Activated CD8-positive, alpha-beta memory T cell treated with anti-CD3 and anti-CD28 coated beads, Interleukin-2, amount 10 ng/mL, durations not matched to agents 7 days and 5 days (primary cell): ENCODE results near the gene MMP17. TPM values are rescaled to one million over a fixed set of nuclear protein-coding genes. Genes with fewer than 3 reads are reported as not detected.

Experiments
- ATAC-seq: fragments of 150-1000 bp; cut with Tn5 transposase; one replicate; pipeline ENCODE4 v1.10.0; 2021; ENCODE audit warnings: moderate library complexity
- CTCF ChIA-PET: fragments of 350-600 bp; sonication (Branson Sonifier 250); formaldehyde crosslinking; loops from one replicate; lab custom pipeline; 2021; ENCODE audit warnings: antibody characterized with exemption; lab: Charles Lee
- DNase-seq: peaks from one replicate; pipeline ENCODE4 v3.0.0-alpha.2; 2020
- H3K27ac Mint-ChIP-seq: one replicate; pipeline ENCODE4 v1.8.0; 2021; ENCODE audit warnings: mild to moderate bottlenecking, mixed read lengths
- H3K27me3 Mint-ChIP-seq: one replicate; pipeline ENCODE4 v1.8.0; 2021; ENCODE audit warnings: mixed read lengths
- H3K36me3 Mint-ChIP-seq: one replicate; pipeline ENCODE4 v1.8.0; 2021; ENCODE audit warnings: mild to moderate bottlenecking, mixed read lengths
- H3K4me1 Mint-ChIP-seq: one replicate; pipeline ENCODE4 v1.8.0; 2021; ENCODE audit warnings: mixed read lengths
- H3K4me3 Mint-ChIP-seq: one replicate; pipeline ENCODE4 v1.8.0; 2021; ENCODE audit warnings: mild to moderate bottlenecking, moderate library complexity, mixed read lengths
- H3K9me3 Mint-ChIP-seq: one replicate; pipeline ENCODE4 v1.8.0; 2022; ENCODE audit warnings: low read depth, mixed read lengths
- total RNA-seq, 2 experiments: library from RNA; stranded (reverse); gene quantifications; one replicate each; pipeline ENCODE4 v1.2.3, GENCODE V29; 2021

Gene MMP17
- total RNA-seq, 2 experiments from 2014 or later: not detected

DNA sequence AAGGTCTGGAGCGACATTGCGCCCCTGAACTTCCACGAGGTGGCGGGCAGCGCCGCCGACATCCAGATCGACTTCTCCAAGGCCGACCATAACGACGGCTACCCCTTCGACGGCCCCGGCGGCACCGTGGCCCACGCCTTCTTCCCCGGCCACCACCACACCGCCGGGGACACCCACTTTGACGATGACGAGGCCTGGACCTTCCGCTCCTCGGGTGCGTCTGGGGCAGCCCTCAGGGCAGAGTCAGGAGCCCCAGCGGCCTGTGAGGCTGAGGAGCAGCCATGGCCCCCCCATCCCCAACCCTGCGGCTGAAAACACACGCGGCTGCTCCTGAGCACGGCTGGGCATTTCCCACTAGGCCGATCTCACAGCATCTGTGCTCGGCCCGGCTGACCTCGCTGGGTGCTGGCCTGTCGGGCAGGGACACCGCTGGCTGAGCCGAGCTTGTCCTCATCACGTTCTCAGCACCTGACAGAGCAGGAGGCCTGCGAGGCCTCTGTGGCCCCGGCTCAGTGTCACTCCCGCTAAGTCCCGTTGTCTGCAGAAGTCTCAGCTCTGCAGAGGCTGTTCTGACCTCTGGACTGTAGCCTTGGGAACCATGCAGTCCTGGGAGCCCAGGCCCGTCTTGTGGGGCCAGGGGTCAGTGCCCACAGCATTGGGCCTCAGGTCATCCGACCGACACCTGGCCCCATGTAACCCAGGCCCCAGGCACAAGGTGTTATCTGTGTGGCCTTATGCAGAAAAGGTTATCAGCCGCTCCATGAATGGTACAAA lies 12.6 kb downstream of the MMP17 start:
- no peaks in the 10 kb centered on the region for H3K36me3 Mint-ChIP-seq
- ATAC-seq (no peak), DNase-seq (no peak)
- H3K9me3 Mint-ChIP-seq: no peaks in the 10 kb centered on the region
- CTCF ChIA-PET: no interaction called here
- no peak overlapping the region for H3K4me3 Mint-ChIP-seq
- no peaks in the 10 kb centered on the region for H3K27me3 Mint-ChIP-seq
- H3K27ac Mint-ChIP-seq: no peak overlapping the region
- H3K4me1 Mint-ChIP-seq: no peaks in the 10 kb centered on the region

DNA sequence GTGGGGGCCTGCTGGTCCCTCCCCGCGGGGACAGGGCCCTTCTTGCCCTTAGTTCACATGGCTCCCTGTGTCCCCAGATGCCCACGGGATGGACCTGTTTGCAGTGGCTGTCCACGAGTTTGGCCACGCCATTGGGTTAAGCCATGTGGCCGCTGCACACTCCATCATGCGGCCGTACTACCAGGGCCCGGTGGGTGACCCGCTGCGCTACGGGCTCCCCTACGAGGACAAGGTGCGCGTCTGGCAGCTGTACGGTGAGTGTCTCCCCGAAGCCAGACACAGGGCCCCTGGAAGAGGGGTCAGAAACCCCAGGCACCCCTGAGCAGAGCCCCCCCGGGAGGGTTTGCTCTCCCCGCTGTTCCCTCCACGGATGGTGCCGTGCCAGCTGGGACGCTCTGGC lies 13.4 kb downstream of the MMP17 start:
- no peak for ATAC-seq
- Mint-ChIP-seq H3K27me3 (no peaks in the 10 kb centered on the region), H3K27ac (no peak overlapping the region), H3K9me3 (no peaks in the 10 kb centered on the region), H3K4me1 (no peaks in the 10 kb centered on the region), H3K4me3 (no peak overlapping the region), H3K36me3 (no peaks in the 10 kb centered on the region)
- CTCF ChIA-PET: no interaction called here
- DNase-seq: no peak

GRCh38 chr12:131842169-131842568 lies 14.0 kb downstream of the MMP17 start:
- DNase-seq (no peak), ATAC-seq (no peak)
- peaks cover 2% of the 10 kb centered on the region for H3K4me1 Mint-ChIP-seq
- no peaks in the 10 kb centered on the region for H3K27me3 Mint-ChIP-seq
- CTCF ChIA-PET: interaction anchor here (0.7 kb wide), 1 partner anchor 138 kb away, joined by 3 read pairs; no protein-coding TSS in a partner anchor
- H3K36me3 Mint-ChIP-seq: no peaks in the 10 kb centered on the region
- no peak overlapping the region for H3K4me3 Mint-ChIP-seq
- no peak overlapping the region for H3K27ac Mint-ChIP-seq
- no peaks in the 10 kb centered on the region for H3K9me3 Mint-ChIP-seq

DNA sequence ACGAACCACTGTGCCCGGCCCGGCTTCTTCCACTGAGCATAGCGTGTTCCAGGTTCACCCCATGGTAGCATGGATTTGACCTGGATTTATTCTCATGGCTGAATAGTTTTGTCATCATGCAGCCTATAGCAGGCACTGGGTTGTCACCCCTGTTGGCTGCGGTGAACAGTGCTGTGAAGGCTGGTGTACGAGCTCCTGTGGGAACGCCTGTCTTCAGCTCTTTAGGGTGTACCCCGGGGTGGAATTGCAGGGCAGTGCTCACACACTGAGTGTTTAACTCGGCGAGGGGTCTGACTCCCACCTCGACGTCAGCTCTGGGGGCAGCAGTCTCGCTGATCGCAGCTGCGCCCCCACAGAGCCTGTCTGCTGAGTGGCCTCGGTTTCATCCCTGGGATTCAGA lies 15.3 kb downstream of the MMP17 start:
- Mint-ChIP-seq H3K4me1 (peaks cover 2% of the 10 kb centered on the region), H3K4me3 (no peak overlapping the region), H3K36me3 (no peaks in the 10 kb centered on the region), H3K27me3 (no peaks in the 10 kb centered on the region), H3K27ac (no peak overlapping the region), H3K9me3 (no peaks in the 10 kb centered on the region)
- CTCF ChIA-PET: no interaction called here
- ATAC-seq (no peak), DNase-seq (no peak)

DNA sequence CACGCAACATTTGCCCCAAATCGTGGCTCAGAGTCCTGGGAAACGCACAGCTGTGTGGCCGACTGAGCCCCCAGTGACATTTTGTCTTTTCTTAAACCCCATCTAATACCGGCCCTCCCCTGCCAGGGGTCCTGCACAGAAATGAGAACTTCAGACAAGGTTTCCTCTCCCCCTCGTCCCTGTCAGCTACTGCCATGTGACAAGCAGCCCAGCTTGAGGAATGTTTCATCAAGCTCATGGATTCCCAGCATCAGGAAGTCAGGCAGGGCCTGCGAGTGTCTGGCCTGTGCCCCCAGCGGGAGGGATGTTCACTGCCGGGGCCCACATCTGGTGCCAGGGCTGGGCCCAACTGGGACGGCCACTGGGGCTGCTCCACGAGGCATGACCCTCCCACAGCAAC lies 15.9 kb downstream of the MMP17 start:
- DNase-seq (no peak), ATAC-seq (no peak)
- Mint-ChIP-seq H3K9me3 (no peaks in the 10 kb centered on the region), H3K4me3 (no peak overlapping the region), H3K4me1 (peaks cover 2% of the 10 kb centered on the region), H3K27ac (no peak overlapping the region), H3K36me3 (no peaks in the 10 kb centered on the region), H3K27me3 (no peaks in the 10 kb centered on the region)
- CTCF ChIA-PET: no interaction called here

- H3K4me1 Mint-ChIP-seq: peaks cover 2% of the 10 kb centered on the region
- H3K36me3 Mint-ChIP-seq: no peaks in the 10 kb centered on the region
- H3K4me3 Mint-ChIP-seq: no peak overlapping the region
- CTCF ChIA-PET: no interaction called here
- no peaks in the 10 kb centered on the region for H3K27me3 Mint-ChIP-seq
- DNase-seq (no peak), ATAC-seq (no peak)
- no peaks in the 10 kb centered on the region for H3K9me3 Mint-ChIP-seq
- no peak overlapping the region for H3K27ac Mint-ChIP-seq
These were observed 16.5 kb downstream of the MMP17 start for GRCh38 chr12:131844656-131845055.

GRCh38 chr12:131845121-131845520 lies 16.9 kb downstream of the MMP17 start:
- Mint-ChIP-seq H3K4me1 (peaks cover 2% of the 10 kb centered on the region), H3K27me3 (no peaks in the 10 kb centered on the region), H3K27ac (no peak overlapping the region), H3K4me3 (no peak overlapping the region), H3K9me3 (no peaks in the 10 kb centered on the region), H3K36me3 (no peaks in the 10 kb centered on the region)
- ATAC-seq (no peak), DNase-seq (no peak)
- CTCF ChIA-PET: no interaction called here

DNA sequence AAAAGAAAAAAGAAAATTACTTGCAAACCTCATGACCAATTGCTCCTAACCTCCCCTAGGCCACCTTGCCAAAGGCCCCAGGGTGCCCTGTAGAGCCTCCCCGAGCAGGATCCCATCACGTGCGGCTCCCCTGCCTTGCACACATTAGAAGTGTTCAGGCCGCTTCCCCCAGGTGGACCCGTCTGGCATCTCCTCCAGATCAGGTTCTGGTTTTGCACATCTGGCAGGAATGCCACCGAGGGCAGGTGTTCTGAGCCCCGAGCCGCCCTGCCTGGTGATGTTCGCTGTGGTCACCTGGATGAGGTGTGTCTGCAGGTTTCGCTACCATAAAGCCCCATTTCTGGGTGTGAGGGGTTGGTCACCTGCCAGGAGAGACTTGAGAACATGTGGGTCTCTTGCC lies 19.3 kb downstream of the MMP17 start:
- H3K4me3 Mint-ChIP-seq: no peak overlapping the region

DNA sequence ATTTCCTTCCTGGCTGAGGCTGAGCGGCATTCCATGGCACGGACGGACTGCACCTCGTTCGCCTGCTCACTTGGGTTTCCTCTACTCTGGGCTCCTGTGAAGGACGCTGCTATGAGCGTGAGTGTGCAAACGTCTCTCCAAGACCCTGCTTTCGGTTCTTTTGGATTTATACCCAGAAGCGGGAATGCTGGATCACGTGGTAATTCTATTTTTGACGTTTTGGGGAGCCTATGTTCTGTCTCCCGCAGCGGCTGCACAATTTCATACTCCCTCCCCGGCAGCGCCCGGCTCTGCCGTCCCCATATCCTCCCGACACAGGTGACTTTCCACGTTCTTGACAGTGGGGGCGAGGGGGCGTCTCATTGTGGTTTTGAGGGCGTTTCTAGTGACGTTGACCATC lies 20.6 kb downstream of the MMP17 start:
- CTCF ChIA-PET: no interaction called here

More for the DNA sequence above, 19.3 kb downstream of the MMP17 start:
- CTCF ChIA-PET: interaction anchor here (0.7 kb wide), 1 partner anchor 242 kb away, joined by 4 read pairs; no protein-coding TSS in a partner anchor
- Mint-ChIP-seq H3K36me3 (no peaks in the 10 kb centered on the region), H3K27me3 (no peaks in the 10 kb centered on the region), H3K4me1 (peaks cover 2% of the 10 kb centered on the region), H3K9me3 (no peaks in the 10 kb centered on the region), H3K27ac (no peak overlapping the region)
- DNase-seq (no peak), ATAC-seq (no peak)

GRCh38 chr12:131849700-131850553 lies 21.7 kb downstream of the MMP17 start:
- CTCF ChIA-PET: no interaction called here
- no peak for ATAC-seq
- Mint-ChIP-seq H3K36me3 (no peaks in the 10 kb centered on the region), H3K27ac (no peak overlapping the region), H3K4me3 (no peak overlapping the region), H3K9me3 (no peaks in the 10 kb centered on the region), H3K27me3 (no peaks in the 10 kb centered on the region), H3K4me1 (peaks cover 5% of the 10 kb centered on the region)
- no peak for DNase-seq

More for the DNA sequence above, 20.6 kb downstream of the MMP17 start:
- Mint-ChIP-seq H3K27ac (no peak overlapping the region), H3K36me3 (no peaks in the 10 kb centered on the region), H3K9me3 (no peaks in the 10 kb centered on the region), H3K27me3 (no peaks in the 10 kb centered on the region), H3K4me3 (no peak overlapping the region), H3K4me1 (peaks cover 5% of the 10 kb centered on the region)
- DNase-seq (no peak), ATAC-seq (no peak)

- CTCF ChIA-PET: no interaction called here
- Mint-ChIP-seq H3K4me1 (peaks cover 5% of the 10 kb centered on the region), H3K4me3 (no peak overlapping the region), H3K9me3 (no peaks in the 10 kb centered on the region), H3K36me3 (no peaks in the 10 kb centered on the region), H3K27me3 (no peaks in the 10 kb centered on the region), H3K27ac (no peak overlapping the region)
- ATAC-seq (peak; percentile 38), DNase-seq (no peak)
These were observed 22.8 kb downstream of the MMP17 start for GRCh38 chr12:131850856-131851559.

DNA sequence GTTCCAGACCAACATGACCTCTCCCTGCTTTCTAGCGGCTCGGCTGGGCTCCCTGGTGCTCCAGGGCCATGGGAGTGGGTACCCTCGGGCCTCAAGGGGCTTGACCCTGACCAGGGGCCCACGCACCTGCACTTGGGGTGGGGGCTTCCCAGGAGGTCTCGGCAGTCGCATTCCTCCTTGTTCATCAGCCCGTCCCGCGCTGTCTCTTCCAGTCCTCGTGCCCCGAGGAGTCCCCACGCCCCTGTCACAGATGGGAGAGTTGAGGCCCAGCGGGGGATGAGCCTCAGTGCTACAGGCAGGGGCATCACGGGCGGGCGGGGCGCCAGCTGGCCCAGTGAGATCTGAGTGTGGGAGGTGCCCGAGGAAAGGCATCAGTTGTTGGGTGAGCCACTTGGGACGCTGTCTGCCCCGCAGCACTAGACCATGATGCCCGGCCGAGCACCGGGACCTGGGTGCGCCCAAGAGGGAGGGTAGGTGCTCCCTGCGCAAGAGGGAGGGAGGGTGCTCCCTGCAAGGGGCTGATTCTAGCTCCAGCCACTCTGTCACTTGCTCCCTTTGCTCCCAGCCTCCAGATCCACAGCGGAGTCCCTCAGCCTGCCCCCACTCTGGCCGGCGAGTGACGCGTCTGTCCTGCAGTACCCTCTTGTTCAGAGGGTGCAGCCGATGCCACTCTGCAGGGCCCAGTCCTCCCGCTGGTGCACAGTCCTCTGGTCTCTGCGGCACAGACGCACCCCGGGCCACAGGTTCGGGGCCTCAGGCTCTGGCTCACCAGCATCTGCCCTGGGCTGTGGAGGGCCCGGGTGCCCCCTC lies 23.8 kb downstream of the MMP17 start:
- H3K4me3 Mint-ChIP-seq: no peak overlapping the region
- H3K27me3 Mint-ChIP-seq: no peaks in the 10 kb centered on the region
- DNase-seq (no peak), ATAC-seq (no peak)
- H3K36me3 Mint-ChIP-seq: no peaks in the 10 kb centered on the region
- no peaks in the 10 kb centered on the region for H3K9me3 Mint-ChIP-seq
- CTCF ChIA-PET: no interaction called here
- no peak overlapping the region for H3K27ac Mint-ChIP-seq
- H3K4me1 Mint-ChIP-seq: peaks cover 3% of the 10 kb centered on the region
